Glutamatergic neuron (in vitro differentiated cells): ENCODE results near the gene KASH5. TPM values are rescaled to one million over a fixed set of nuclear protein-coding genes. Genes with fewer than 3 reads are reported as not detected.
A peak's percentile ranks its signal among the peaks of the same experiment; 100 is the strongest.

ENCODE experiments used
- DNase-seq: peaks from one replicate; pipeline ENCODE4 v3.0.0; 2022
- H3K27ac Mint-ChIP-seq: one replicate; pipeline ENCODE4 v1.8.0; 2020; ENCODE audit warnings: mild to moderate bottlenecking, mixed read lengths, inconsistent platforms; ENCODE audit not compliant: unreplicated experiment
- H3K27me3 Mint-ChIP-seq: one replicate; pipeline ENCODE4 v1.8.0; 2020; ENCODE audit warnings: mild to moderate bottlenecking, moderate library complexity, mixed read lengths, inconsistent platforms; ENCODE audit not compliant: unreplicated experiment
- H3K36me3 Mint-ChIP-seq: one replicate; pipeline ENCODE4 v1.8.0; 2020; ENCODE audit warnings: mild to moderate bottlenecking, mixed read lengths, inconsistent platforms; ENCODE audit not compliant: unreplicated experiment
- H3K4me1 Mint-ChIP-seq: one replicate; pipeline ENCODE4 v1.8.0; 2020; ENCODE audit warnings: mild to moderate bottlenecking, low read depth, mixed read lengths, inconsistent platforms; ENCODE audit not compliant: unreplicated experiment
- H3K4me3 Mint-ChIP-seq: one replicate; pipeline ENCODE4 v1.8.0; 2020; ENCODE audit warnings: mild to moderate bottlenecking, mixed read lengths, inconsistent platforms; ENCODE audit not compliant: unreplicated experiment
- H3K9me3 Mint-ChIP-seq: one replicate; pipeline ENCODE4 v1.8.0; 2020; ENCODE audit warnings: mild to moderate bottlenecking, moderate library complexity, mixed read lengths, inconsistent platforms; ENCODE audit not compliant: unreplicated experiment
- total RNA-seq: library from RNA; stranded (reverse); fragmentation: NEBNext Ultra II Directional; extraction: Animal tissue kit (Norgen Biotek cat#: 25700); gene quantifications from one replicate; pipeline ENCODE4 v1.2.1, GENCODE V29; 2021; ENCODE audit not compliant: unreplicated experiment
- TF ChIP-seq, protein P1 (sequence below): fragments of 200-600 bp; sonication (generic); IDR thresholded peaks from one replicate; pipeline ENCODE4 v1.5.0; 2021; ENCODE audit not compliant: partially characterized antibody, unreplicated experiment

The KASH5 gene
- total RNA-seq, 1 donor from 2014 or later, result 0.49 TPM

DNA sequence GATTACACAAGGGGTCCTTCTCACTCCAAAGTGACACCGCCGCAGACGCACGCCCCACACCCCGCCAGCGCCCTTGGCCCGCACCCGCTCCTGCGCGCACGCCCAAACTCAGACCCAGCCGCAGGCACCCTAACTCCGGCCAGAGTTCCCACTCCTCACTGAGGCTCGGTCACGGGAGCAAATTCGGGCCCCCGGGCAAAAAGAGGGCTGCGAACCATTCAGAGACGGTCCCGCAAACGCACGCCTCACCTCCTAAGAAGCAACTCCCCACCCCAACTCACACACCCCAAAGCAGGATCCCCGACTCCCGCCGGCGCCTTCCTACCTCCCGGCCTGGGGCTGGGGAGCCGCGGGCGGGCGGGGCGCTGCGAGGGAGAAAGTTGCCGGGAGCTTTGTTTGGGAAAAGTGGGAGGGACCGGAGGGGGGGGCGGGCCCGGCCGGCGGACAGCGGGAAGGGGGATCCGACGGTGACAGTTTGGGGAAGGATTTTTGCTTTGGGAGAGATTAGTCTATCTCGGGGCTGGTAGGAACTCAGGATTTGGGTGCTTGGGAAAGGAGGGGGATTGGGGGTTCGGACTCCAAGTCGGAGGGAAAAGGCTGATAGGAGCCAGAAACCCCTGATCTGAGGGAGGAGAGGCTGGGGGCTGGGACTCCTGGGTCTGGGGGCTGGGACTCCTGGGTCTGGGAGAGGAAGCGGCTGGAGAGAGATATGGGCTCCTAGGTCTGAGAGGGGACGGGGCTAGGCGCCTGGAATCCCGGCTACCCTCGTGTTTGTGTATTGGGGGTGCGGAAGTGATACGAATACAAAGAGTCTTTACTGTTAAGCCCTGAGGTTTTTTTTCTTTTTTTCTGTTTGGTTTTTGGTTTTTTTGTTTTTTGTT, 25.8 kb upstream of the KASH5 start, which contains the start of gene TEAD2:
Gene TEAD2, minus strand, starts transcription at position 369 of the 881 bp plus-strand sequence. CDS start 2,341 bp downstream, outside the sequence.
- H3K27me3 Mint-ChIP-seq, result peaks cover 3% of the 10 kb centered on the region
- TF ChIP-seq, protein P1, sequence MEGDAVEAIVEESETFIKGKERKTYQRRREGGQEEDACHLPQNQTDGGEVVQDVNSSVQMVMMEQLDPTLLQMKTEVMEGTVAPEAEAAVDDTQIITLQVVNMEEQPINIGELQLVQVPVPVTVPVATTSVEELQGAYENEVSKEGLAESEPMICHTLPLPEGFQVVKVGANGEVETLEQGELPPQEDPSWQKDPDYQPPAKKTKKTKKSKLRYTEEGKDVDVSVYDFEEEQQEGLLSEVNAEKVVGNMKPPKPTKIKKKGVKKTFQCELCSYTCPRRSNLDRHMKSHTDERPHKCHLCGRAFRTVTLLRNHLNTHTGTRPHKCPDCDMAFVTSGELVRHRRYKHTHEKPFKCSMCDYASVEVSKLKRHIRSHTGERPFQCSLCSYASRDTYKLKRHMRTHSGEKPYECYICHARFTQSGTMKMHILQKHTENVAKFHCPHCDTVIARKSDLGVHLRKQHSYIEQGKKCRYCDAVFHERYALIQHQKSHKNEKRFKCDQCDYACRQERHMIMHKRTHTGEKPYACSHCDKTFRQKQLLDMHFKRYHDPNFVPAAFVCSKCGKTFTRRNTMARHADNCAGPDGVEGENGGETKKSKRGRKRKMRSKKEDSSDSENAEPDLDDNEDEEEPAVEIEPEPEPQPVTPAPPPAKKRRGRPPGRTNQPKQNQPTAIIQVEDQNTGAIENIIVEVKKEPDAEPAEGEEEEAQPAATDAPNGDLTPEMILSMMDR, result no peak
- H3K9me3 Mint-ChIP-seq, result peaks cover 6% of the 10 kb centered on the region
- H3K36me3 Mint-ChIP-seq, result peaks cover 4% of the 10 kb centered on the region
- peak; percentile 81 for DNase-seq
- H3K4me3 Mint-ChIP-seq, result no peak within 1 kb of the TSS
- H3K27ac Mint-ChIP-seq, result peak within 1 kb of the TSS; percentile 99
- peaks cover 5% of the 10 kb centered on the region for H3K4me1 Mint-ChIP-seq

DNA sequence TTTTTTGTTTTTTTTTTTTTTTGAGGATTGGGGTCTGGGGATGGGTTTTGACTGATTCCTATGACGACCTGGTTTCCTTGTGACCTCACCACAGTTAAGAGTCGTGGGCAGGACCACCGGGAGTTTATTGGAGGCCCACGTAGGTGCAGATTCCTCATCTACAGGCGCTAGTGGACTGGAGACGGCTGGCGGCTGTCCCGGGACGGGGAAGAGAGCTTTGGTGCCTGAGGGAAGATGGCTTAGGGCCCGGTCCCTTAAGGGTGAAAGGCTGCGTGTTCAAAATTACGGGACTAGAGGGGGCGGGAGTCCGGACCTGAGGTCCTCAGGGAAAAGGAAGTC, 25.2 kb upstream of the KASH5 start:
- H3K36me3 Mint-ChIP-seq, result peaks cover 4% of the 10 kb centered on the region
- DNase-seq, result no peak
- TF ChIP-seq, protein P1, result no peak

DNA sequence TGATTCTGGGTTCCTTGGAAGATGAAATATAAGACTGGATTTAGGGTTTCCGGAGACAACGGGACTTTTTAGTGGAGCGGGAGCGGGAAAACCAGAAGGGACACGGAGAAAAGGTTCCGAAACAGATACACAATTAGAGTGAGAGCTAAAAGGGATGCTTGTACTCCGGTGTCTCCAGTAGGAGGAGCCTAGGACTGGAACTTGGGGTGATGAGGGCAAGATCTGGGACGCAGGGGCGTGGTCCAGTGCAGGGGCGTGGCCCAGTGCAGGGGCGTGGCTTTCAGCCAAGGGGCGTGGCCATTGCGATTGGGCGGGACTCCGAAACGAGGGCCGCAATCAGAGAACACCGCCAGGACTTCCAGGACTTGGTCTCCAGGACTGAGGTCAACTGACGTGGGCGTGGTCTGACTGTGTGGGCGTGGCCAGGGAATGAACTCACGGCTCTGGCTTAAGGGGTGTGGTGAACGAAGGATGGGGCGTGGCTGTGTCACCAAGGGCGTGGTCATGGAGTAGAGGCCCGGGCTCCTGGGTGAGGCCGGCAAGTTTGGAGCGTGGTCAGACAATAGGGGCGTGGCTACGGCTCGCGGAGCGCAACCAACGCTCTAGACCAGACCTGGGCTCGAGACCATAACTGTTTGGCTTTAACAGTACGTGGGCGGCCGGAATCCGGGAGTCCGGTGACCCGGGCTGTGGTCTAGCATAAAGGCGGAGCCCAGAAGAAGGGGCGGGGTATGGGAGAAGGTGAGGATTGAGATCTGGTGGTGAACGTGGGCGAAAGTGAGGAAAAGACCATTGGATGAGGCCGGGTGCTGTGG, 24.6 kb upstream of the KASH5 start, which contains the start of gene DKKL1:
Gene DKKL1, plus strand, starts transcription at position 610 of the 815 bp plus-strand sequence. Its CDS starts 122 bp downstream, at position 732.
- Mint-ChIP-seq H3K27me3 (peaks cover 3% of the 10 kb centered on the region), H3K4me1 (peaks cover 3% of the 10 kb centered on the region), H3K27ac (no peak within 1 kb of the TSS), H3K36me3 (peaks cover 4% of the 10 kb centered on the region), H3K4me3 (peak within 1 kb of the TSS; percentile 32), H3K9me3 (peaks cover 6% of the 10 kb centered on the region)
- DNase-seq, result peak; percentile 100
- TF ChIP-seq, protein P1, result no peak

More for the DNA sequence above, 25.2 kb upstream of the KASH5 start:
- no peak overlapping the region for H3K27ac Mint-ChIP-seq
- peaks cover 6% of the 10 kb centered on the region for H3K9me3 Mint-ChIP-seq
- H3K4me1 Mint-ChIP-seq, result peaks cover 3% of the 10 kb centered on the region
- peaks cover 3% of the 10 kb centered on the region for H3K27me3 Mint-ChIP-seq
- no peak overlapping the region for H3K4me3 Mint-ChIP-seq

DNA sequence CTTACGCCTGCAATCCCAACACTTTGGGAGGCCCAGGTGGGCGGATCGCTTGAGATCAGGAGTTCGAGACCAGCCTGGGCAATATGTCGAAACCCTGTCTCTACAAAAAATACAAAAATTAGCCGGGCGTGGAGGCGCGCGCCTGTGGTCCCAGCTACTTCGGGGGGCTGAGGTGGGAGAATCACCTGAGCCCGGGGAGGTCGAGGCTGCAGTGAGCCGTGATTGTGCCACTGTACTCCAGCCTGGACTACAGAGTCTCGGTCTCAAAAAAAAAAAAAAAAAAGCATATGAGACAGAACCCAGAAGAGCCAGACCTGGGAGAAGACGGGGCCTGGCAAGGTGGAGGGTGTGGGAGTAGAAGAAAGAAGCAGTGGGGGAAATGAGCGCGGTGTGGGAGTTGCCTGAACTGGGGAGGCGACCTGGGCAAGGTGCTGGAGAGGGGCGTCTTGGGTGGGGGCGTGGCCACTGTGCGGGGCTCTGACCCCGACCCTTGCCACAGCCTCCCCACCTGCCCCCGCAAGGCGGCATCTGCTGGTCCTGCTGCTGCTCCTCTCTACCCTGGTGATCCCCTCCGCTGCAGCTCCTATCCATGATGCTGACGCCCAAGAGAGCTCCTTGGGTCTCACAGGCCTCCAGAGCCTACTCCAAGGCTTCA, 23.8 kb upstream of the KASH5 start:
- H3K27ac Mint-ChIP-seq, result no peak overlapping the region
- H3K27me3 Mint-ChIP-seq, result peaks cover 3% of the 10 kb centered on the region
- no peak overlapping the region for H3K4me3 Mint-ChIP-seq
- H3K9me3 Mint-ChIP-seq, result peaks cover 9% of the 10 kb centered on the region
- no peak for DNase-seq
- H3K4me1 Mint-ChIP-seq, result peaks cover 3% of the 10 kb centered on the region
- peaks cover 4% of the 10 kb centered on the region for H3K36me3 Mint-ChIP-seq
- TF ChIP-seq, protein P1, result no peak
